Smooth muscle cell (in vitro differentiated cells): ENCODE data around the gene NCAPD2. TPM values are rescaled to one million over a fixed set of nuclear protein-coding genes. Genes with fewer than 3 reads are reported as not detected.

Experiments
- DNase-seq: peaks from one replicate; lab custom pipeline; 2025; ENCODE audit not compliant: unreplicated experiment; lab: John Stamatoyannopoulos, UW
- H2AFZ ChIP-seq: fragments of 200-600 bp; sonication (generic); 2 replicates; pipeline ENCODE4 v1.6.0; 2016; ENCODE audit warnings: antibody characterized with exemption, low read depth, mild to moderate bottlenecking
- H3F3A ChIP-seq: fragments of 200-600 bp; sonication (generic); 2 replicates; pipeline ENCODE4 v1.6.0; 2017; ENCODE audit warnings: antibody characterized with exemption, low read depth
- H3K27ac ChIP-seq: fragments of 200-600 bp; sonication (generic); 2 replicates; pipeline ENCODE4 v1.5.1; 2016; ENCODE audit warnings: low read depth, mild to moderate bottlenecking
- H3K27me3 ChIP-seq: fragments of 200-600 bp; sonication (generic); 2 replicates; pipeline ENCODE4 v1.6.1; 2016; ENCODE audit warnings: low read depth, mild to moderate bottlenecking
- H3K36me3 ChIP-seq: fragments of 200-600 bp; sonication (generic); 2 replicates; pipeline ENCODE4 v1.5.1; 2016; ENCODE audit warnings: low read depth
- H3K4me1 ChIP-seq: fragments of 200-600 bp; sonication (generic); 2 replicates; pipeline ENCODE4 v1.5.1; 2016; ENCODE audit warnings: low read depth
- H3K4me2 ChIP-seq: fragments of 200-600 bp; sonication (generic); 2 replicates; pipeline ENCODE4 v1.6.0; 2016; ENCODE audit warnings: mild to moderate bottlenecking
- H3K4me3 ChIP-seq: fragments of 200-600 bp; sonication (generic); 2 replicates; pipeline ENCODE4 v1.5.1; 2016; ENCODE audit warnings: mild to moderate bottlenecking
- H3K79me2 ChIP-seq: fragments of 200-600 bp; sonication (generic); 2 replicates; pipeline ENCODE4 v1.6.0; 2016; ENCODE audit warnings: low read depth, mild to moderate bottlenecking
- H3K9ac ChIP-seq: fragments of 200-600 bp; sonication (generic); 2 replicates; pipeline ENCODE4 v1.6.0; 2016; ENCODE audit warnings: low read depth
- H3K9me3 ChIP-seq: fragments of 200-600 bp; sonication (generic); replicated peaks from 2 replicates; pipeline ENCODE4 v1.5.1; 2016; ENCODE audit warnings: low read depth
- H4K20me1 ChIP-seq: fragments of 200-600 bp; sonication (generic); 2 replicates; pipeline ENCODE4 v1.6.0; 2016; ENCODE audit warnings: low read depth
- CTCF ChIP-seq: fragments of 200-600 bp; sonication (generic); IDR thresholded peaks from 2 replicates; pipeline ENCODE4 v1.5.1; 2017; ENCODE audit warnings: borderline replicate concordance, mild to moderate bottlenecking, antibody characterized with exemption; ENCODE audit not compliant: insufficient read depth, poor library complexity, severe bottlenecking
- WGBS: methylation state at CpG from one replicate; pipeline ENCODE4 v1.1.7; 2016; ENCODE audit warnings: low lambda C conversion rate; 5-methylcytosine and 5-hydroxymethylcytosine counted together
- polyA plus RNA-seq: library from polyadenylated mRNA; unstranded; fragments of >200 nt; fragmentation: Nextera tagmentation; extraction: Ambion mirVana; gene quantifications from 2 replicates; pipeline ENCODE4 v1.2.1, GENCODE V29; 2016
- total RNA-seq: library from RNA; depleted of rRNA; stranded (reverse); fragments of >200 nt; gene quantifications from 2 replicates; pipeline ENCODE4 v1.2.3, GENCODE V29; 2014

NCAPD2 gene
- total and polyA plus RNA-seq, 2 experiments from 2014 or later, result 17.6 to 22.7 TPM

DNA sequence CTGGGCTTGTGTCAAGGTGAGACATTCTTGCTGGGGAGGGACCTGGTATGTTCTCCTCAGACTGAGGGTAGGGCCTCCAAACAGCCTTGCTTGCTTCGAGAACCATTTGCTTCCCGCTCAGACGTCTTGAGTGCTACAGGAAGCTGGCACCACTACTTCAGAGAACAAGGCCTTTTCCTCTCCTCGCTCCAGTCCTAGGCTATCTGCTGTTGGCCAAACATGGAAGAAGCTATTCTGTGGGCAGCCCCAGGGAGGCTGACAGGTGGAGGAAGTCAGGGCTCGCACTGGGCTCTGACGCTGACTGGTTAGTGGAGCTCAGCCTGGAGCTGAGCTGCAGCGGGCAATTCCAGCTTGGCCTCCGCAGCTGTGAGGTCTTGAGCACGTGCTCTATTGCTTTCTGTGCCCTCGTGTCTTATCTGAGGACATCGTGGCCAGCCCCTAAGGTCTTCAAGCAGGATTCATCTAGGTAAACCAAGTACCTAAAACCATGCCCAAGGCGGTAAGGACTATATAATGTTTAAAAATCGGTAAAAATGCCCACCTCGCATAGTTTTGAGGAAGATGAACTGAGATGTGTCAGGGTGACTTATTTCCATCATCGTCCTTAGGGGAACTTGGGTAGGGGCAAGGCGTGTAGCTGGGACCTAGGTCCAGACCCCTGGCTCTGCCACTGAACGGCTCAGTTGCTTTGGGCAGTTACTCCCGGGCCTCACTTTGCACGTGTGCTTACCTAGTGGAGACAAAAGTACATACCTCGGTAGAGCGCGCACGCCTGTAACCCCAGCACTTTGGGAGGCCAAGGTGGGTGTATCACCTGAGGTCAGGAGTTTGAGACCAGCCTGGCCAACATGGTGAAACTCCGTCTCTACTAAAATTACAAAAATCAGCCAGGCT lies 44.8 kb downstream of the NCAPD2 start:
- Histone ChIP-seq H3K4me1 (peaks cover 10% of the 10 kb centered on the region), H3K9ac (no peak overlapping the region), H3K27ac (peak overlapping the region; percentile 96), H3K4me2 (no peak overlapping the region), H2AFZ (no peak overlapping the region), H3K9me3 (no peaks in the 10 kb centered on the region), H3K27me3 (no peaks in the 10 kb centered on the region), H3K4me3 (no peak overlapping the region), H4K20me1 (peaks cover 61% of the 10 kb centered on the region), H3F3A (peaks cover 69% of the 10 kb centered on the region), H3K79me2 (peaks cover 30% of the 10 kb centered on the region), H3K36me3 (no peaks in the 10 kb centered on the region)
- no peak for DNase-seq
- no peak for TF ChIP-seq CTCF
- WGBS, result 76% methylated on average over 24 of the region's 24 CpGs

- no peak for DNase-seq
- Histone ChIP-seq H2AFZ (no peak overlapping the region), H3K9ac (no peak overlapping the region), H3K9me3 (no peaks in the 10 kb centered on the region), H3K79me2 (peaks cover 30% of the 10 kb centered on the region), H4K20me1 (peaks cover 61% of the 10 kb centered on the region), H3K27me3 (no peaks in the 10 kb centered on the region), H3K4me3 (no peak overlapping the region), H3K27ac (peak overlapping the region; percentile 74), H3K36me3 (no peaks in the 10 kb centered on the region), H3K4me1 (peaks cover 10% of the 10 kb centered on the region), H3F3A (peaks cover 69% of the 10 kb centered on the region), H3K4me2 (no peak overlapping the region)
- WGBS, result 84% methylated on average over 5 of the region's 5 CpGs
- no peak for TF ChIP-seq CTCF
Observed at GRCh38 chr12:6539314-6539682, 45.4 kb downstream of the NCAPD2 start.

GRCh38 chr12:6539707-6540134 lies 45.8 kb downstream of the NCAPD2 start:
- peaks cover 67% of the 10 kb centered on the region for H3F3A ChIP-seq
- H3K79me2 ChIP-seq, result peaks cover 26% of the 10 kb centered on the region
- TF ChIP-seq CTCF, result no peak
- H2AFZ ChIP-seq, result no peak overlapping the region
- no peaks in the 10 kb centered on the region for H3K36me3 ChIP-seq
- no peak overlapping the region for H3K9ac ChIP-seq
- H3K4me3 ChIP-seq, result no peak overlapping the region
- no peaks in the 10 kb centered on the region for H3K9me3 ChIP-seq
- peaks cover 57% of the 10 kb centered on the region for H4K20me1 ChIP-seq
- peaks cover 10% of the 10 kb centered on the region for H3K4me1 ChIP-seq
- no peak overlapping the region for H3K4me2 ChIP-seq
- 78% methylated on average over 14 of the region's 14 CpGs for WGBS
- H3K27me3 ChIP-seq, result no peaks in the 10 kb centered on the region
- DNase-seq, result no peak
- peak overlapping the region; percentile 74 for H3K27ac ChIP-seq
